Stimulated activated CD8-positive, alpha-beta memory T cell treated with anti-CD3 and anti-CD28 coated beads, Interleukin-12 subunit alpha, Interleukin-12 subunit beta, amount 100 ng/mL, for 24 hours (primary cell): ENCODE data around the gene MCTP1.
"Not testable (repeated sequence)": the region's sequence is repeated elsewhere in the genome, so short reads cannot be mapped to it uniquely, and the experiment has no call there.

Experiments used
- DNase-seq: peaks from one replicate; pipeline ENCODE4 v3.0.0-alpha.2; 2020; ENCODE audit errors: extremely low read depth

The MCTP1 gene

GRCh38 chr5:94870511-94871183, 414.2 kb downstream of the MCTP1 start:
- no peak for DNase-seq

DNA sequence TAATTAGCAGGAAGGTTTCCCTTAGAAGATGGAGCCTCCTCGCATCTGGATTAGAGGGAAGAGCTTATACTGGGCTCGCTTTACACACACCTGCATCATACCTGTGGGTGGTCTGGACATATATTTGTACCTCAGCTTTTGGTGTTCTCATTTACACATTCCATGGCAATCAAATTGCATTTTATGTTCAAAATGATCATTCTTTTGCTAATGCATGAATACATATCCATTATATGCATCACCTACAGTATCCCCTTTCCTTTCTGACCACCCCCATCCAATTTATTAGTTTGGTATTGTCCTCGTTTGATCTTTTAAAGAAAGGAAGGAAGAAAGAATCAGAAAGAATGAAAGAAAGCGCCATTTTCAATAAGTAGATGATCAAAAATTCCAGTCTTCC, 415.0 kb downstream of the MCTP1 start:
- no peak for DNase-seq

- no peak for DNase-seq
Measured at GRCh38 chr5:94863951-94864350, 420.9 kb downstream of the MCTP1 start.

GRCh38 chr5:94857111-94857510, 427.8 kb downstream of the MCTP1 start:
- DNase-seq = no peak

DNA sequence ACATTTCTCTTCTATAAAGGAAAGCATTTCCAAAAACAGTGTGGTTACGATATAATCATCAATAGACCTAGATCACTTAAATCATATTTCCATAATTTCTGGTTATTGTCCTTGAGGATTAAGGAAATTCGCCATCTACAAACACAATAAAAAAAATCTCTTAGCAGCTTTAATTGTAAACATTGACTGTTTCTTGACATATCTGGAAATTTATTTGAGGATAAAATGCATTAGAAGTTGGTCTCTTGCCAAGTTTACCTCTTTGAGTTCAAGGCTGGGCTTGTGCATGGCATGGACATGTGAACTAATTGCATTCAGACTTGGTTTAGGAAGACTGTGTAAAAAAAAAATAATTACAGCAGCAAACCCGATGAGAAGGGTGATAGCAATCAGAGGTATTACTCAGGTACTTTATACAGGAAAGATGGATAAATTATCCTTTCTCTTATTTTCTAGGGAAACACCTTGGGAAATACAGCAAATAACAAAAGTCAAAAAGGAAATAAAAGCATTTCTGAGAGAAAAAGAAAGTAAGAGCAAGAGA, 428.6 kb downstream of the MCTP1 start:
- DNase-seq = no peak

DNA sequence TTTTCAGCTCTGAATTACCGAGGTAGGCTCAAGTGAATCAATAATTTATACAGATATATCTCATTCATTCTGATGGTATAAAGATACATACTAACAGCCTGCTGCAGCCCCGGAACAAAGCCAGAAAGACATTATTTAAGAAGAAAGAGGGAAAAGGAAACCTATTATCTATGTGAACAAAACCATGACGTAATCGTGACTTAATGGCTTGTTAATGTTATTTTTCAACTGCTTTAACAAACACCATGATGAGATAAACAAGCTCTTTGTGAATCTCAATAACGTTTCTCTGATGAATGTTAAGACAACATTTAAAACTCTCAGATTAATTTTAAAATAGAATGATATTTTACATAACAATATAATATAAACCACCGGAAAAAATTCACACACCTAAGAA, 429.4 kb downstream of the MCTP1 start:
- DNase-seq = no peak

GRCh38 chr5:94853120-94853519, 431.8 kb downstream of the MCTP1 start:
- no peak for DNase-seq

DNA sequence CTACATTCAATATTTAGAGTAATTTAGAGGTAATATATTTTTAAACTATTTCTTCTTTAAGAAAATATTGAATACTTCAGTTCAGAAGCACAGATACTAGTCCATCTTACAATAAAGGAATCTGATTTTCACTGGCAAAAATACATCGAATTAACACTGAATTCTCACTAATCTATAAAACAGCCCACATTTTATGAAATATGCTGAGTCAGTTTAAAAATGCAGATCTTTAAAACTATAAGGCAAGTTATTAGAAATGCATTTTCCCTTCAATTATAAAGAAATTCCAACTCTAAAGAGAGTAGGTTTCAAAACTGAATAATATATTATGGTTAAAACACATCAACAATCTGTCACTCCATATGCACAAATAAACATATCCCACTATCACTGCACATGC, 433.9 kb downstream of the MCTP1 start:
- no peak for DNase-seq

- no peak for DNase-seq
Measured at GRCh38 chr5:94849821-94850736, 434.8 kb downstream of the MCTP1 start.

GRCh38 chr5:94849324-94849723, 435.6 kb downstream of the MCTP1 start:
- no peak for DNase-seq

DNA sequence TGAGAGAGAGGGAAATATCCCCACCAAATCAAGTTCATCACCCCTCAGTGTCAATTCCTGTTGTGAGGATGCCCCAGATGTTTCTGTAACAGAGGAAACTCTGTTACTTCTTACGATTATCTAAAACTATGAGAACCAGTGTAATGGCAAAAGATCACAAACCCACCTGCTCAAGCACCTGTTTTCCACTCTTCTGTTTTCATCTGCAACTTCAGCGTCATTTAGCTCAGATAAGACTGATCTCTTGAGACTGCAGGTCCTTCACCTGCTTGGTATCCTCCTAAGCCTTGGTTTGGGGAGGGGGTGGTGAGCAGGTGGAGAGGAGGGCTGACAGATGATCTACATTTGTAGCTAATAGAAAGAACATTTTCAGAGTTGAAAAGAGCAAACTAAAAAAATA, 437.2 kb downstream of the MCTP1 start:
- no peak for DNase-seq

- no peak for DNase-seq
Measured at GRCh38 chr5:94847019-94847418, 437.9 kb downstream of the MCTP1 start.

DNA sequence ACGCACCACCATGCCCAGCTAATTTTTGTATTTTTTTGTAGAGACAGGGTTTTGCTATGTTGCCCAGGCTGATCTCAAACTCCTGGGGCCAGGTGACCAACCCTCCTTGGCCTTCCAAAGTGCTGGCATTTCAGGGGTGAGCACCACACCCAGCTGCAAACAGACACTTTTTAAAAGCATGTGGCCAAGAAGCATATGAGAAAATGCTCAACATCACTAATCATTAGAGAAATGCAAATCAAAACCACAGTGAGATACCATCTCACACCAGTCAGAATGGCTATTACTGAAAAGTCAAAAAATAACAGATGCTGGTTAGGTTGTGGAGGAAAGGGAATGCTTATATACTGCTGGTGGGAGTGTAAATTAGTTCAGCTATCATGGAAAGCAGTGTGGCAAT, 439.2 kb downstream of the MCTP1 start:
- DNase-seq = not testable (repeated sequence)

DNA sequence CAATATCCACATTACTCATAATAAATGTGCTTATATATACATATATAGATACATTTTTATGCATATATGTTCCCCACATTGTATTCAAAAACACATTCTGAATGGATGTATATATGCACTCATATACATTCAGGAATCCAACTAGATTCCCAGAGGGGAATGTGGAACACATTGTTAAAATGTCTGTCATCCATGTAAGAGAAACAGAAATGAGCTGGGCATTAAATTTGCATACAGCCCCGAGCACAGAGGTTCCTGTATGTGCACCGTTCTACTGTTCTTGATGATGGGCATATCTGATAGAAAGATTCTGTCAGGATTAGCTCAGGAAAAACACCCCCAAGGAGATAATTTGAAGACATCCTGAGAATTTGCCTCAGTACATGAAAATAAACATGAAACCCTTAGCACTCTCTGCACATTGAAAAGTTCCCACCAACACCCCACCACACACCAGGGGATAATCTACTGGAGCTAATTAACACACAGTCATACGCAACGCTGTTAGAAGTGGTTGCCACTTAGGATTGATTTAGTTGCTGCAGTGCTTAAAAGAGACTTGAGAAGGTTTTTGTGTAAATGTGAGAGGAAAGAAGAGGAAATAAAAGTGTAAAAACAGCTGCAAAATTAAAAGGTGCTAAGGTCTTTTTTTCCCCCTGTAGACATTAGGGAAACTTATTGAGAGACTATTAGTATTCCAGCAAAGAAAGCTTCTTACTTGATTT, 443.1 kb downstream of the MCTP1 start:
- DNase-seq = no peak

DNA sequence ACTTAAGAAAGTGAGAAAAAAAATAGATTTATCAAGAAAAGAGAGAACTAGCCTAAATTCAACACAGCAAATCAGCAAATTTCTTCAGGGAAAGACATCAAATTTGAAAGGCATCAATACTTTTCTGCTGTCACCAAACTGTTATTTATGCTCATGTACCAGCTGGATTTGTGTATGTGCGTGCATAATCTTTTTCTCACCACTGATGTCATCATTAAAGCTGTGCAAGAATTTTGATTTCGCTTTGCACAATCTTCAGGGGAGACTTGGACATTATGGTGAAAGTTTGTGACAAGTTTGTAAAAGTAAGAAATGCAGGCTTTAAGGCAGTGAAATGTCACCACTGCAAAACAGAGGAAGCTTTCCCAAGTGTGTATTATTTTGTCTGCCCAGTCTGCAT, 451.0 kb downstream of the MCTP1 start:
- no peak for DNase-seq

- no peak for DNase-seq
Measured at GRCh38 chr5:94832685-94833084, 452.2 kb downstream of the MCTP1 start.

DNA sequence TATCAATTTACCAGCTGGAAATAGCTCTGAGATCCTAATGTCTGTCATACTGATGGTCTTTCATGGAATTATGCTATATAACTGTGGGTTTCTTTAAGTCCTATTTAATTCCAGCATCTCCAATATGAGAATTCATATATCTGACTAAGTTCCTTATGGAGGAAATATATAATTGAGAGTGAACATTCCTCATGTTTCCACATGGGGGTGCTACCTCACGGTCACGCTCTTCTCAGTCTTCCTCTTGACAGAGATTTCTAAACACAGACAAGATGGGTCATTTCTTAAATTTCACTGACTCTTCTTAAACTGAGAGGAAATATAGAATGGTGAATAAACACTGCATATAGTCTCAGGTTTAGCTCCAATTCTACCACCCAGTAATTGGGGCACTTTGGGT, 454.4 kb downstream of the MCTP1 start:
- no peak for DNase-seq

GRCh38 chr5:94828222-94828621, 456.7 kb downstream of the MCTP1 start:
- not testable (repeated sequence) for DNase-seq

DNA sequence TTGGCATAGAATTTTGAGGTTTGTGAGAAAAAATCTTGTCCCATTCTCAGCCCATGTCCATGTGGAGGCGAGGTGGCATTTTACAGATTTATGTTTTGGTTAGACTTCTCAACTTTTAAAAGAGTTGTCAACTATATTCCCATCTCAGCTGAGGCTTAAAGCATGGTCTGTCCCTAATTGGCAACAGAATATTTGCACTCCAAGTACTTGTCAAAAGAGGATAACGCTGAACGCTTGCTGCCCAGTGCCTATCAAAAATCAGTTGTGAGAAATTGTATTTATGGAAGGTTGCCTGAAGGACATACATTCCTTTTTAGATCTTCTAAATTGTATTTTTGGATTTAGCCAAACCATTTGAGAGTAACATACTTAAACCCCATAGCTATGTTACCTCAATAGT, 464.4 kb downstream of the MCTP1 start:
- no peak for DNase-seq

DNA sequence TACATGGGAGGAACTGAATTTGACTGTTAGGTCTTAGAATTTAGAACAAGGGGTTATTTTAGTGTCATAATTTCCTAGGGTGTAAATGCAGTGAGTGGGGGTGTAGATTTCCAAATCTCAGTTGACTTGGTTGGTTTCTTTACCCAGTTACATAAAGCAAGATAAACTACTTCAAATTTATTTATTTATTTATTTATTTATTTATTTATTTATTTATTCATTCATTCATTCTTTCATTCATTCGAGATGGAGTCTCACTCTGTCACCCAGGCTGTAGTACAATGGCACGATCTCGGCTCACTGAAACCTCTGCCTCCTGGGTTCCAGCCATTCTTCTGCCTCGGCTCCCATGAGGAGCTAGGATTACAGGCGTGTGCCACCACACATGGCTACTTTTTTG, 466.0 kb downstream of the MCTP1 start:
- no peak for DNase-seq

- no peak for DNase-seq
Measured at GRCh38 chr5:94815313-94816039, 469.4 kb downstream of the MCTP1 start.

- no peak for DNase-seq
Measured at GRCh38 chr5:94812232-94812631, 472.7 kb downstream of the MCTP1 start.
